Nephron (organoid): Measurements from ENCODE around the gene B3GLCT.

Experiments
- H3K27ac Mint-ChIP-seq, 3 experiments: 2 replicates each; pipeline ENCODE4 v1.8.0; 2020; ENCODE audit warnings: mixed read lengths in 3 of 3, mild to moderate bottlenecking in 2 of 3, moderate library complexity in 1 of 3
- H3K27me3 Mint-ChIP-seq: 2 replicates; pipeline ENCODE4 v1.8.0; 2021; ENCODE audit warnings: low read depth, mild to moderate bottlenecking, moderate library complexity, mixed read lengths
- H3K36me3 Mint-ChIP-seq: 2 replicates; pipeline ENCODE4 v1.8.0; 2020; ENCODE audit warnings: low read depth, mixed read lengths
- H3K4me1 Mint-ChIP-seq: 2 replicates; pipeline ENCODE4 v1.8.0; 2020; ENCODE audit warnings: mixed read lengths
- H3K4me3 Mint-ChIP-seq, 3 experiments: 2 replicates each; pipeline ENCODE4 v1.8.0; 2020; ENCODE audit warnings: mild to moderate bottlenecking in 3 of 3, mixed read lengths in 3 of 3, moderate library complexity in 2 of 3
- H3K9me3 Mint-ChIP-seq: 2 replicates; pipeline ENCODE4 v1.8.0; 2020; ENCODE audit warnings: mixed read lengths
- TF ChIP-seq, protein P1 (sequence below), 3 experiments: fragments of 200-600 bp; sonication (generic); IDR thresholded peaks; one replicate each; pipeline ENCODE4 v1.5.0; 2021; ENCODE audit warnings: antibody characterized with exemption in 3 of 3; ENCODE audit not compliant: unreplicated experiment in 3 of 3

The B3GLCT gene

GRCh38 chr13:31310356-31310755 is 110.6 kb downstream of the B3GLCT start:
- peaks cover 64% of the 10 kb centered on the region for H3K36me3 Mint-ChIP-seq
- H3K9me3 Mint-ChIP-seq, result peaks cover 36% of the 10 kb centered on the region
- H3K4me3 Mint-ChIP-seq, result no peak overlapping the region
- no peaks in the 10 kb centered on the region for H3K27me3 Mint-ChIP-seq
- H3K4me1 Mint-ChIP-seq, result peaks cover 9% of the 10 kb centered on the region
- TF ChIP-seq, protein P1, sequence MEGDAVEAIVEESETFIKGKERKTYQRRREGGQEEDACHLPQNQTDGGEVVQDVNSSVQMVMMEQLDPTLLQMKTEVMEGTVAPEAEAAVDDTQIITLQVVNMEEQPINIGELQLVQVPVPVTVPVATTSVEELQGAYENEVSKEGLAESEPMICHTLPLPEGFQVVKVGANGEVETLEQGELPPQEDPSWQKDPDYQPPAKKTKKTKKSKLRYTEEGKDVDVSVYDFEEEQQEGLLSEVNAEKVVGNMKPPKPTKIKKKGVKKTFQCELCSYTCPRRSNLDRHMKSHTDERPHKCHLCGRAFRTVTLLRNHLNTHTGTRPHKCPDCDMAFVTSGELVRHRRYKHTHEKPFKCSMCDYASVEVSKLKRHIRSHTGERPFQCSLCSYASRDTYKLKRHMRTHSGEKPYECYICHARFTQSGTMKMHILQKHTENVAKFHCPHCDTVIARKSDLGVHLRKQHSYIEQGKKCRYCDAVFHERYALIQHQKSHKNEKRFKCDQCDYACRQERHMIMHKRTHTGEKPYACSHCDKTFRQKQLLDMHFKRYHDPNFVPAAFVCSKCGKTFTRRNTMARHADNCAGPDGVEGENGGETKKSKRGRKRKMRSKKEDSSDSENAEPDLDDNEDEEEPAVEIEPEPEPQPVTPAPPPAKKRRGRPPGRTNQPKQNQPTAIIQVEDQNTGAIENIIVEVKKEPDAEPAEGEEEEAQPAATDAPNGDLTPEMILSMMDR (IDR thresholded peaks at IDR 0.05; ENCODE audit: unreplicated experiment in 3 of 3), result no peak
- H3K27ac Mint-ChIP-seq, result no peak overlapping the region

DNA sequence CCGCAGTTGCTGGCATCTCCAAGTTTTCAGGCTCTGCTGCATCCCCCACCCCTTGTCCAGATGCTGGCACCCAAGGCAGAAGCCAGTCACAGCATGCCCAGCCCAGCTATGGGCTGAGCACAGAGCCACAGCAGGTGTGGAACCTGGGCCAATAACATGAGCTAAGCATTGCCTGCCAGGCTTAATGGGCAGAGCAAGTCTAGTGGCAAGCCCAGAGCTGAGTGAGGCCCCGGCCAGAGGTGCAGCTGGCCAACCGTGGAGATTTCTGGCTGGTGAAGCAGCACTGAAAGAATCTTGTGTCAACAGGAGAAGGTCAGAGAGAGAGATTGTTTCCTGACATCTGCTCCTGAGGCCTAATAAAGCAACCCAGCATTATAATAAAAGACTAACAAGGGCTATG is 111.0 kb downstream of the B3GLCT start:
- no peaks in the 10 kb centered on the region for H3K27me3 Mint-ChIP-seq
- H3K9me3 Mint-ChIP-seq, result peaks cover 38% of the 10 kb centered on the region
- no peak overlapping the region for H3K27ac Mint-ChIP-seq
- no peak overlapping the region for H3K4me3 Mint-ChIP-seq
- peaks cover 9% of the 10 kb centered on the region for H3K4me1 Mint-ChIP-seq
- H3K36me3 Mint-ChIP-seq, result peaks cover 69% of the 10 kb centered on the region
- TF ChIP-seq, protein P1 (IDR thresholded peaks at IDR 0.05; ENCODE audit: unreplicated experiment in 3 of 3), result no peak

- no peak overlapping the region for H3K27ac Mint-ChIP-seq
- peaks cover 9% of the 10 kb centered on the region for H3K4me1 Mint-ChIP-seq
- H3K9me3 Mint-ChIP-seq, result peaks cover 42% of the 10 kb centered on the region
- no peaks in the 10 kb centered on the region for H3K27me3 Mint-ChIP-seq
- TF ChIP-seq, protein P1 (IDR thresholded peaks at IDR 0.05; ENCODE audit: unreplicated experiment in 3 of 3), result no peak
- H3K4me3 Mint-ChIP-seq, result no peak overlapping the region
- peaks cover 80% of the 10 kb centered on the region for H3K36me3 Mint-ChIP-seq
Measured at GRCh38 chr13:31311921-31312320, 112.1 kb downstream of the B3GLCT start.

DNA sequence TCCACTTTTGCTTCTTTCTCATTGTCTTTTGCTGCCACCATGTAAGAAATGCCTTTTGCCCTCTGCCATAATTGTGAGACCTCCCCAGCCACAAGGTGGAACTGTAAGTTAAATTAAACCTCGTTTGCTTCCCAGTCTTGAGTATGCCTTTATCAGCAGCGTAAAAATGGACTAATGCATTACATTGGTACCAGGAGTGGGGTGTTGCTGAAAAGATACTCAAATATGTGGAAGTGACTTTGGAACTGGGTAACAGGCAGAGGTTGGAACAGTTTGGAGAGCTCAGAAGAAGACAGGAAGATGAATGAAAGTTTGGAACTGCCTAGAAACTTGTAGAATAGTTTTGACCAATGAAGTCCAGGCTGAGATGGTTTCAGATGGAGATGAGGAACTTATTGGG is 115.2 kb downstream of the B3GLCT start:
- H3K9me3 Mint-ChIP-seq, result peaks cover 47% of the 10 kb centered on the region

DNA sequence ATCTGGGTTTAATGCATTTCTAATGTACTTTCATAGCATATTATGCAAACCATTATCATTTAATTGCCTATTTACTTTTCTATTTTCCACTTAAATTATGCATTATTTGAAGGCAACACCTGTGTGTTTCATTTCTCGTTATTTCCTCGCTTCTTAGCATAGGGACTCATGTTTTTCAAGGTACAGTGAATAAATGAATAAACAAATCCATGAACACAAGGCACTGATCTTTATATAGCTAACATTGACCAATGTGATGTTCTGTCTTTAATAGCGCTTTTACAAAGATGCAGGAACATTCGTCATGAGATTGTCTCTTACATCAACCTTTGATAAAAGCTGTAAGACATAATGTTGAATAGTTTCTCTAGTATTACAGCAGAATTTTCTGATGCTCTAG is 121.2 kb downstream of the B3GLCT start:
- Mint-ChIP-seq H3K27me3 (no peaks in the 10 kb centered on the region), H3K4me3 (no peak overlapping the region), H3K9me3 (peaks cover 14% of the 10 kb centered on the region), H3K36me3 (peaks cover 66% of the 10 kb centered on the region), H3K4me1 (peaks cover 10% of the 10 kb centered on the region), H3K27ac (no peak overlapping the region)
- TF ChIP-seq, protein P1 (IDR thresholded peaks at IDR 0.05; ENCODE audit: unreplicated experiment in 3 of 3), result no peak

More for the DNA sequence above, 115.2 kb downstream of the B3GLCT start:
- H3K36me3 Mint-ChIP-seq, result peaks cover 82% of the 10 kb centered on the region
- no peak overlapping the region for H3K27ac Mint-ChIP-seq
- H3K4me1 Mint-ChIP-seq, result peaks cover 9% of the 10 kb centered on the region
- TF ChIP-seq, protein P1 (IDR thresholded peaks at IDR 0.05; ENCODE audit: unreplicated experiment in 3 of 3), result no peak
- no peak overlapping the region for H3K4me3 Mint-ChIP-seq
- H3K27me3 Mint-ChIP-seq, result no peaks in the 10 kb centered on the region

DNA sequence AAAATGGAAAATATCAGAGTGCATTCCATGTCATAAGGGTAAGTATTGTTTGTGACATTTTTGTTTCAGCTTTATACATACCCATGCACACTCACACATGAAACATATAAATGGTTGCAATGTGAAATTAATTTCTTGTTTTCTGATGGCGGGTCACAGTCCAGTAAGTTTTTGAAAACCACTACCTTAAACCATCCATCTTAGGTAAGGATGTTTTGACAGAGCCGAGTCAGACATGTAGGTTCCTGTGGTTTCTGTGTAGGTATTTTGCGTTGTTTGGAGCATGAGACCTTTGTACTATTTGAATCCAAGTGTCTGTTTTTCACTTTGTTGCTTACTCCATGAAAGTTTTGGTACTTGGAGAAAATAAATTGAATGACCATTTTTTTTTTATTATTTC is 121.7 kb downstream of the B3GLCT start:
- Mint-ChIP-seq H3K9me3 (peaks cover 12% of the 10 kb centered on the region), H3K36me3 (peaks cover 63% of the 10 kb centered on the region), H3K27me3 (no peaks in the 10 kb centered on the region), H3K4me1 (peaks cover 10% of the 10 kb centered on the region), H3K4me3 (no peak overlapping the region), H3K27ac (no peak overlapping the region)
- TF ChIP-seq, protein P1 (IDR thresholded peaks at IDR 0.05; ENCODE audit: unreplicated experiment in 3 of 3), result no peak
